Measurements from ENCODE around the gene AQP6.

Gene AQP6

DNA sequence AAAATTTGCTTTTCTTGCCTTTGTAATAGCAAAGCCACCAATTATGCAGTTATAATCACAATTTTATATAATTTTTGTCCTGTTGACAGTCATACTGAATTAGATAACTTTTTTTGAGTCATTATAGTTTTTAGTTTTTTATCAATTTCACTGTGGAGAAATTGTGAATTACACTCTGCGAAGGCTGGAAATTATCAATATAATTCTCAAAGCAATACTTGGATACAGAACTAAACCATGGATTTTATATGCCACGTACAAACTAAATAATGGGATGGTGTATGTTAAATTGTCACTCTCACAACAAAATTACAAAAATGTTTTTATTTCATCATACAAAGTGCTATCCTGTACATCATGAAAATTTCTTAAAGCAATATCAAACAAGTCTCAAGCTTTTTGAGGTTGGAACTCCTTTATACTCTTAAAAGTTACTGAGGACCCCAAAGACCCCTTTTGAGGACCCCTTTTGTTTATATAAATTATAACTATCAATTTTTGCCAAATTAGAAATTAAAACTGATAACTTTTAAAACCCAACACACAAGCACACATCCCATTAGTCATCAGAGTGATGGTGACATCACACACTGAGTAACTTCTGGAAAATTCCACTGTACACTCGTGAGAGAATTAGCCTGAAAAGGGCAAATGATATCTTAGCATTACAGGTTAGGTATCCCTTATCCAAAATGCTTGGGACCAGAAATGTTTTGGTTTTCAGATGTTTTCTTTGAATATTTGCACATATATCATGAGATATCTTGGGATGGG lies 42.0 kb upstream of the AQP6 start:
- TF ChIP-seq CTCF (IDR thresholded peaks at IDR 0.05) = no peak

DNA sequence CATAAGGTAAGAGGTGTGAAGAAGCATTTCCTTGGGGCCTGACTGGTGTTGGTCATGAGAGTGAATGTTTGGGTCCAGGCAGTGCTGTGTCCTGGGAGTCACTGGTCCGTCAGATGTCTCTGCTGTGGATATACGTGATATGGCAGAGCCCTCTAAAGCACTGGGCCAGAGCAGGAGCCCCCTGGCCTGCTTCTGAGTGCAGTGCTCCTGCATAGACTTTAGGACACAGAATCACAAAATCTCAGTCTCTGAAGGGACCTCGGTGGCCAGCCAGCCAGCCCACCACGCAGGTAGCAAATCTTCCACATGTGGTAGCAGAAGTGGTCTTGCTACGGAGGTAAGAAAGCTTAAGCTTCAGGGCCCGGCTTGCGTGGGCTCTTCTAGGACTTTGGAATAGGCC lies 40.7 kb upstream of the AQP6 start:
- TF ChIP-seq CTCF (IDR thresholded peaks at IDR 0.05) = no peak

DNA sequence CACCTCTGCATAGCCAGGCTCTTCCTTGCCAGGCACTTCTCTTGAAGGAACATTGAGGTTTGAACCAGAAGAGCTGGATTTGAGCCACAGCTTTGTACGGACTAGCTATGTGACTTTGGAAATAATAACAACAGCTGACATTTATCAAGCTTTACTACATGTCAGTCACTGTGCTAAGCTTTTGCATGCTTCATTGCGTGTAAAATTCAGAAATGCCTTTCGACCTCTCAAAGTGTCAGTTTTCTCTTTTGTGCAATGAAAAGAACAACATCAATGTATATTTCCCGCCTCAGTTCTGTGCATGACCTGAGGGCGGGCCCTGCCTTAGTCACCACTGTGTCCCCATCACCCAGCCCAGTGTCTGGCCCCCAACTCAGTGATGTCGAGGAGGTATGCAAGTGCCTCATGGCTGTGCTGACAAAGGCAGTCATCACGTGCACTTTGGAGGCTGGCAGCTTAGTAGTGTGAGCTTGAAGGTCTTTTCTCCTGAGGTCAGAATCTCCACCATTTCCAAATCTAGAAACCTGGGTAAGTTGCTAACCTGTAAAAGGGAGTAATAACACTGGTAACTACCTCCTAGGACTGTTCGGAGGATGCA lies 40.1 kb upstream of the AQP6 start:
- TF ChIP-seq CTCF (IDR thresholded peaks at IDR 0.05) = no peak

- no peak for TF ChIP-seq CTCF (IDR thresholded peaks at IDR 0.05)
These were observed 39.0 kb upstream of the AQP6 start for GRCh38 chr12:49933796-49934195.

GRCh38 chr12:49934505-49934904 lies 38.2 kb upstream of the AQP6 start:
- no peak for TF ChIP-seq CTCF (IDR thresholded peaks at IDR 0.05)

DNA sequence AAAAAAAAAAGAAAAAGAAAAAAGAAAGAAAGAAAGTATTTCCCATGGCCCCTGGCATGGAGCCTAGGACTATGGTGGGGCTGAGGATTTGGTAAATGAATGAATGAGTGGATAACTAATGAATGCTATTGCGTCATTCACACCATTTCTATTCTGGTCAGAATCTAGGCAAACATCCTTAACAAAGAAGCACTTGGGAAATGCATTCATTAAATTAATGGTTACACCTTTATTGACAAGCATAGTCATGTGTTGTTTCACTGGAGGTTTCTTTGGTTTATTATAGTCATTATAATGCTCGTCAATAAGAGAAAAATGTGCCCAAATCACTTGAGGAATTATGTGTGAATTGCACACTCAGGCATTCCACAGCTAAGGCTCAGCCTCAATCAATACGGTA lies 35.8 kb upstream of the AQP6 start:
- no peak for TF ChIP-seq CTCF (IDR thresholded peaks at IDR 0.05)

DNA sequence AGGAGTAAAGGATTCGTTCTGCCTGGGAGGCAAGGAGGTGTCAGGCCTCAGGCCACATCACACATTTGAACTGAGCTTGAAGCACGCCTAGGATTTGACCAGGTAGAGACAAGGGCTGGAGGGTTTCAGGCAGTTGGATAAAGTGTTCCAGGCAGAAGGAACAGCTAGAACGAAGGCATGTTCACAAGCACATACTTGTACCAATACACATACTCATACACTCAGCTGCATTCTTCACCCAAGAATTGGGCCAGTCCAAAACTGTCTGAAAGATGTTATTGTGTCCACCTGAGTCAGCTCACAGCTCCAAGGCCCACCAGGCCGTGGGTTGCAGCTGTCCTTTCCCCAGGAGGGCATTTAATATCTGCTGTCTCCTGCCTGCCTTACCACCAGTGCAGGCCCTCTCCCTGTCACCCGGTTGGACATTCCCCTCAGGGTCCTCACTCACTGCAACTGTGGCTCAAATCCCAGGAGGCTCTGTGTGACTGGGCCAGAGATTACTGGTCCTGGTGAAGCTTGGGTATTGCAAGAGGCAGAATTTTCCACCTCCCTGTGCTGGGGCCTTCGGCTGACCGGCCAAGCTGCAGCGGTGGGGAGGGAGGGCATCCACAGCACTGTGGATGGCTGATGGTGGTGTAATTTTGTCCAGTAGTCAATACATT lies 35.0 kb upstream of the AQP6 start:
- TF ChIP-seq CTCF (IDR thresholded peaks at IDR 0.05) = no peak
